Neural cell (in vitro differentiated cells): ENCODE measurements around the gene FABP6. TPM values are rescaled to one million over a fixed set of nuclear protein-coding genes. Genes with fewer than 3 reads are reported as not detected.

Experiments used
- H2AFZ ChIP-seq: fragments of 200-600, 300-800 bp; sonication (generic), shearing (Covaris generic); 2 replicates; pipeline ENCODE4 v1.6.0; 2014; ENCODE audit warnings: low read depth, mild to moderate bottlenecking, antibody characterized with exemption, low read length, moderate library complexity
- H3F3A ChIP-seq: fragments of 200-600 bp; shearing (Covaris generic); 2 replicates; pipeline ENCODE4 v1.6.1; 2016; ENCODE audit warnings: mild to moderate bottlenecking, moderate library complexity, mixed read lengths, antibody characterized with exemption, low read length; ENCODE audit not compliant: insufficient read depth, poor library complexity, severe bottlenecking
- H3K27ac ChIP-seq: fragments of 200-600, 300-800 bp; sonication (generic), shearing (Covaris generic); 2 replicates; pipeline ENCODE4 v1.5.1; 2014; ENCODE audit warnings: mild to moderate bottlenecking, low read length, moderate library complexity
- H3K27me3 ChIP-seq: fragments of 300-800, 200-600 bp; sonication (generic), shearing (Covaris generic); 2 replicates; pipeline ENCODE4 v1.6.0; 2014; ENCODE audit warnings: mild to moderate bottlenecking, low read depth, low read length, moderate library complexity; ENCODE audit not compliant: insufficient read depth
- H3K36me3 ChIP-seq: fragments of 300-800, 200-600 bp; sonication (generic), shearing (Covaris generic); 2 replicates; pipeline ENCODE4 v1.5.1; 2014; ENCODE audit warnings: mild to moderate bottlenecking, antibody characterized with exemption, low read length, moderate library complexity; ENCODE audit not compliant: insufficient read depth
- H3K4me2 ChIP-seq: fragments of 300-800, 200-600 bp; sonication (generic), shearing (Covaris generic); 2 replicates; pipeline ENCODE4 v1.6.0; 2014; ENCODE audit warnings: mild to moderate bottlenecking, low read length
- H3K4me3 ChIP-seq: fragments of 300-800, 200-600 bp; sonication (generic), shearing (Covaris generic); 2 replicates; pipeline ENCODE4 v1.5.1; 2014; ENCODE audit warnings: mild to moderate bottlenecking, low read length, moderate library complexity
- H3K79me2 ChIP-seq: fragments of 200-600 bp; shearing (Covaris generic); replicated peaks from 2 replicates; pipeline ENCODE4 v1.6.0; 2014; ENCODE audit warnings: mild to moderate bottlenecking, low read length, moderate library complexity; ENCODE audit not compliant: insufficient read depth
- H3K9ac ChIP-seq: fragments of 300-800, 200-600 bp; sonication (generic), shearing (Covaris generic); 2 replicates; pipeline ENCODE4 v1.6.1; 2016; ENCODE audit warnings: mild to moderate bottlenecking, low read length, mixed read lengths
- H3K9me2 ChIP-seq: fragments of 200-600 bp; shearing (Covaris generic); 2 replicates; pipeline ENCODE4 v1.6.1; 2016; ENCODE audit warnings: mild to moderate bottlenecking, low read length, mixed read lengths; ENCODE audit not compliant: insufficient read depth
- H3K9me3 ChIP-seq: fragments of 200-600, 300-800 bp; sonication (generic), shearing (Covaris generic); 2 replicates; pipeline ENCODE4 v1.6.1; 2016; ENCODE audit warnings: mild to moderate bottlenecking, mixed run types, low read length, moderate library complexity, mixed read lengths
- H4K20me1 ChIP-seq: fragments of 200-600 bp; shearing (Covaris generic); 2 replicates; pipeline ENCODE4 v1.6.1; 2016; ENCODE audit warnings: mild to moderate bottlenecking, mixed run types; ENCODE audit not compliant: insufficient read depth
- EP300 ChIP-seq: fragments of 450-650 bp; conservative IDR thresholded peaks from 2 replicates; pipeline ENCODE4 v1.6.1; 2014; ENCODE audit warnings: antibody characterized with exemption, mild to moderate bottlenecking, moderate library complexity; ENCODE audit not compliant: poor library complexity, severe bottlenecking
- EZH2 ChIP-seq: fragments of 200-600, 300-800 bp; shearing (Covaris generic), sonication (generic); IDR thresholded peaks from 2 replicates; pipeline ENCODE4 v1.6.1; 2014; ENCODE audit warnings: antibody characterized with exemption, low read length, borderline replicate concordance, mild to moderate bottlenecking; ENCODE audit not compliant: insufficient read depth, poor library complexity, severe bottlenecking
- MXI1 ChIP-seq: fragments of 450-650 bp; conservative IDR thresholded peaks from 2 replicates; pipeline ENCODE4 v1.6.1; 2014; ENCODE audit warnings: antibody characterized with exemption, mild to moderate bottlenecking; ENCODE audit not compliant: poor library complexity, severe bottlenecking
- POLR2AphosphoS5 ChIP-seq: IDR thresholded peaks from 2 replicates; pipeline ENCODE4 v1.6.1; 2012
- RAD21 ChIP-seq: fragments of 450-650 bp; conservative IDR thresholded peaks from 2 replicates; pipeline ENCODE4 v1.6.1; 2014; ENCODE audit warnings: antibody characterized with exemption, mild to moderate bottlenecking, moderate library complexity
- SMC3 ChIP-seq: fragments of 450-650 bp; conservative IDR thresholded peaks from 2 replicates; pipeline ENCODE4 v1.6.1; 2014; ENCODE audit warnings: antibody characterized with exemption, mild to moderate bottlenecking, moderate library complexity; ENCODE audit not compliant: poor library complexity
- TAF1 ChIP-seq: IDR thresholded peaks from 2 replicates; pipeline ENCODE4 v1.6.1; 2012; ENCODE audit warnings: low read depth
- polyA plus RNA-seq: library from polyadenylated mRNA; depleted of rRNA; stranded (reverse); fragments of >200 nt; gene quantifications from 2 replicates; pipeline ENCODE4 v1.2.3, GENCODE V29; 2014
- TF ChIP-seq, protein P1 (sequence below): IDR thresholded peaks from 2 replicates; pipeline ENCODE4 v1.6.1; 2012; ENCODE audit warnings: borderline replicate concordance
- TF ChIP-seq, protein P2 (sequence below): fragments of 450-650 bp; IDR thresholded peaks from 2 replicates; pipeline ENCODE4 v1.5.1; 2014; ENCODE audit warnings: antibody characterized with exemption, mild to moderate bottlenecking, moderate library complexity; ENCODE audit not compliant: poor library complexity, severe bottlenecking

The FABP6 gene
- polyA plus RNA-seq, 1 donor from 2014 or later: 3.6 TPM

DNA sequence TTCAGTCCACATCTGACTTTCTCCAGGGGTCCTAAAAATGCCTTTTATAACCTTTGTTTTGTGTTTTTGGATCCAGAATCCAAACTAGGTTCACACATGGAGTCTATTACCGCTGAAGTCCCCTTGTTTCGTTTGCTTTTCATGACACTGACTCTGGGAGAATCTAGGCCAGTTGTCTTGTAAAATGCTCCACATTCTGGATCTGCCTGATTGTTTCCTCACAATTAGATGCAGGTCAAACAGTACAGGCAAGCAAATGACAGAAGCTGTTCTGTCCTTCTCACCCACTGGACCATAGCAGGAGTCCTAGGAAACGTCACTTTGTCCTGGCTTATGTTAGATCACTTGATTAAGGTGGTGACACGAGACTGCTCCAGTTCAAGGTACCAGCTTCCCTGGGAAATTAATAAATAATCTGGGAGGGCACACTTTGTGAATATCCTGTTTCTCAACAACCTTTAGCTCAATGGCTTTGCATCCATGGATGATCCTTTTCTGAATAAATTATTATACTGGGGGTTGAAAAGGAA is 34.1 kb downstream of the FABP6 start:
- no peak overlapping the region for H3K4me2 ChIP-seq
- H3K27me3 ChIP-seq: no peaks in the 10 kb centered on the region
- H3K36me3 ChIP-seq: no peaks in the 10 kb centered on the region
- no peak overlapping the region for H3K4me3 ChIP-seq
- TF ChIP-seq POLR2AphosphoS5: no peak
- TF ChIP-seq SMC3: no peak
- no peak for TF ChIP-seq TAF1
- TF ChIP-seq MXI1: no peak
- no peak for TF ChIP-seq EZH2
- TF ChIP-seq, protein P1, sequence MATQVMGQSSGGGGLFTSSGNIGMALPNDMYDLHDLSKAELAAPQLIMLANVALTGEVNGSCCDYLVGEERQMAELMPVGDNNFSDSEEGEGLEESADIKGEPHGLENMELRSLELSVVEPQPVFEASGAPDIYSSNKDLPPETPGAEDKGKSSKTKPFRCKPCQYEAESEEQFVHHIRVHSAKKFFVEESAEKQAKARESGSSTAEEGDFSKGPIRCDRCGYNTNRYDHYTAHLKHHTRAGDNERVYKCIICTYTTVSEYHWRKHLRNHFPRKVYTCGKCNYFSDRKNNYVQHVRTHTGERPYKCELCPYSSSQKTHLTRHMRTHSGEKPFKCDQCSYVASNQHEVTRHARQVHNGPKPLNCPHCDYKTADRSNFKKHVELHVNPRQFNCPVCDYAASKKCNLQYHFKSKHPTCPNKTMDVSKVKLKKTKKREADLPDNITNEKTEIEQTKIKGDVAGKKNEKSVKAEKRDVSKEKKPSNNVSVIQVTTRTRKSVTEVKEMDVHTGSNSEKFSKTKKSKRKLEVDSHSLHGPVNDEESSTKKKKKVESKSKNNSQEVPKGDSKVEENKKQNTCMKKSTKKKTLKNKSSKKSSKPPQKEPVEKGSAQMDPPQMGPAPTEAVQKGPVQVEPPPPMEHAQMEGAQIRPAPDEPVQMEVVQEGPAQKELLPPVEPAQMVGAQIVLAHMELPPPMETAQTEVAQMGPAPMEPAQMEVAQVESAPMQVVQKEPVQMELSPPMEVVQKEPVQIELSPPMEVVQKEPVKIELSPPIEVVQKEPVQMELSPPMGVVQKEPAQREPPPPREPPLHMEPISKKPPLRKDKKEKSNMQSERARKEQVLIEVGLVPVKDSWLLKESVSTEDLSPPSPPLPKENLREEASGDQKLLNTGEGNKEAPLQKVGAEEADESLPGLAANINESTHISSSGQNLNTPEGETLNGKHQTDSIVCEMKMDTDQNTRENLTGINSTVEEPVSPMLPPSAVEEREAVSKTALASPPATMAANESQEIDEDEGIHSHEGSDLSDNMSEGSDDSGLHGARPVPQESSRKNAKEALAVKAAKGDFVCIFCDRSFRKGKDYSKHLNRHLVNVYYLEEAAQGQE: no peak
- no peak for TF ChIP-seq RAD21
- TF ChIP-seq EP300: no peak
- TF ChIP-seq, protein P2, sequence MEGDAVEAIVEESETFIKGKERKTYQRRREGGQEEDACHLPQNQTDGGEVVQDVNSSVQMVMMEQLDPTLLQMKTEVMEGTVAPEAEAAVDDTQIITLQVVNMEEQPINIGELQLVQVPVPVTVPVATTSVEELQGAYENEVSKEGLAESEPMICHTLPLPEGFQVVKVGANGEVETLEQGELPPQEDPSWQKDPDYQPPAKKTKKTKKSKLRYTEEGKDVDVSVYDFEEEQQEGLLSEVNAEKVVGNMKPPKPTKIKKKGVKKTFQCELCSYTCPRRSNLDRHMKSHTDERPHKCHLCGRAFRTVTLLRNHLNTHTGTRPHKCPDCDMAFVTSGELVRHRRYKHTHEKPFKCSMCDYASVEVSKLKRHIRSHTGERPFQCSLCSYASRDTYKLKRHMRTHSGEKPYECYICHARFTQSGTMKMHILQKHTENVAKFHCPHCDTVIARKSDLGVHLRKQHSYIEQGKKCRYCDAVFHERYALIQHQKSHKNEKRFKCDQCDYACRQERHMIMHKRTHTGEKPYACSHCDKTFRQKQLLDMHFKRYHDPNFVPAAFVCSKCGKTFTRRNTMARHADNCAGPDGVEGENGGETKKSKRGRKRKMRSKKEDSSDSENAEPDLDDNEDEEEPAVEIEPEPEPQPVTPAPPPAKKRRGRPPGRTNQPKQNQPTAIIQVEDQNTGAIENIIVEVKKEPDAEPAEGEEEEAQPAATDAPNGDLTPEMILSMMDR: no peak
- no peak overlapping the region for H3K27ac ChIP-seq
- no peak overlapping the region for H2AFZ ChIP-seq
- H3K9me2 ChIP-seq: no peaks in the 10 kb centered on the region
- H3K9ac ChIP-seq: no peak overlapping the region
- H3F3A ChIP-seq: no peaks in the 10 kb centered on the region
- no peaks in the 10 kb centered on the region for H4K20me1 ChIP-seq
- no peaks in the 10 kb centered on the region for H3K9me3 ChIP-seq
- H3K79me2 ChIP-seq: no peaks in the 10 kb centered on the region

DNA sequence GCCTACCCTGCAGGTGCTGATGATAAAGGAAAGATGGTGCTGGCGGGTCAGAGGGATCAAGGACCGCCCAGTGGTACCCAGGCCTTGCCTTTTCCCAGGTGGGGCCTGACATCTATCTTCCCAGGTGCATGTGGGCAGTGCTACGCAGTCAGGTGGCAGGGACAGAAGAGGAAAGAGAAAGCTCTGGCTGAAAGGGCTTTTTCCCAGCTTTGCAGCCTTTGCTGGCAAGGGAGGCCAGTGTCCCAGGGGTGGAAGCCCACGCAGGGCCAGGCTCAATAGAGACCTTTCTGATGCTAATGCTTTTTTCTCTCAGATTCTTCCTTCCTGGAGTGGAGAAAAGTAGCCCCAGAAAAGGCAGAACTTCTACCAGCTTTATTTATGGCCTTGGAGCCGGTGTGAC is 36.7 kb downstream of the FABP6 start:
- no peaks in the 10 kb centered on the region for H3K79me2 ChIP-seq
- H3K9me2 ChIP-seq: no peaks in the 10 kb centered on the region
- H3K27ac ChIP-seq: no peak overlapping the region
- H3K4me2 ChIP-seq: no peak overlapping the region
- H4K20me1 ChIP-seq: no peaks in the 10 kb centered on the region
- no peak overlapping the region for H3K4me3 ChIP-seq
- H2AFZ ChIP-seq: no peak overlapping the region
- no peaks in the 10 kb centered on the region for H3K36me3 ChIP-seq
- no peaks in the 10 kb centered on the region for H3K27me3 ChIP-seq
- H3F3A ChIP-seq: no peaks in the 10 kb centered on the region
- H3K9me3 ChIP-seq: no peaks in the 10 kb centered on the region
- TF ChIP-seq, protein P2: no peak
- TF ChIP-seq POLR2AphosphoS5 (no peak), TAF1 (no peak), SMC3 (no peak), RAD21 (no peak), MXI1 (no peak), EP300 (no peak), EZH2 (no peak)
- TF ChIP-seq, protein P1: no peak
- no peak overlapping the region for H3K9ac ChIP-seq
